Mesodermal cell (in vitro differentiated cells): ENCODE measurements around the gene SAC3D1.

ENCODE experiments used
- H3K27ac ChIP-seq: 2 replicates; pipeline ENCODE4 v1.7.0; 2013; ENCODE audit warnings: mild to moderate bottlenecking, low read depth, low read length, moderate library complexity; ENCODE audit not compliant: severe bottlenecking
- H3K36me3 ChIP-seq: 2 replicates; pipeline ENCODE4 v1.7.1; 2013; ENCODE audit warnings: mild to moderate bottlenecking, low read length, moderate library complexity; ENCODE audit not compliant: control insufficient read depth, insufficient read depth
- H3K4me1 ChIP-seq: one replicate; pipeline ENCODE4 v1.7.1; 2013; ENCODE audit warnings: mild to moderate bottlenecking, low read length; ENCODE audit not compliant: insufficient read depth, control insufficient read depth, poor library complexity, severe bottlenecking
- H3K4me3 ChIP-seq: 2 replicates; pipeline ENCODE4 v1.7.0; 2013; ENCODE audit warnings: low read length, control low read depth, mild to moderate bottlenecking; ENCODE audit not compliant: insufficient read depth, poor library complexity, severe bottlenecking; ENCODE audit errors: extremely low read depth
- H3K9me3 ChIP-seq: 2 replicates; pipeline ENCODE4 v1.7.1; 2013; ENCODE audit warnings: mild to moderate bottlenecking, low read length, moderate library complexity; ENCODE audit not compliant: control insufficient read depth
- WGBS, 2 experiments: methylation state at CpG; one replicate each; pipeline ENCODE4 v1.1.5; 2013; ENCODE audit warnings: missing lambda C conversion rate in 2 of 2; ENCODE audit not compliant: insufficient coverage in 2 of 2; 5-methylcytosine and 5-hydroxymethylcytosine counted together

Gene SAC3D1

DNA sequence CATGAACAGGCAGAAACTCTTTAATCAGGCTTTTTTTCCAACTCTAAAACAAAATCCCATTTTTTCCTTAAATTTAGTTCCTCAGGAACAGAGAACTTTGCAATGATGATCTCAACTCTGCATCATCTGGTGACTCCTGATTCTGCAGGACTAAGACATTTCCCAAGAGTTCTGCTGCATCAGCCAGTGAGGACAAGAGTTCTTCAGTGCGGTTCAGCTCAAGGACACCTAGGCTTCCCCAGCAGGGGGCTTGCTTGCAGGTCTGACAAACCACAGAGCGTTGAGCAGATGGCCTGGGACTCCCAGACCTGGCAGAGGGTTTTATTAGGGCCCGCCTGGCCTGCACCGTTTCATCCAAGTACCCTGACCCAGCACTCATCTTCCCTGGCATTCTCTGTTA is 36.4 kb downstream of the SAC3D1 start:
- H3K9me3 ChIP-seq = no peaks in the 10 kb centered on the region
- H3K4me3 ChIP-seq = no peak overlapping the region
- whole genome bisulfite sequencing, 2 experiments = 89 to 92% methylated on average over 2 to 4 of the region's 4 CpGs
- H3K27ac ChIP-seq = no peak overlapping the region
- H3K4me1 ChIP-seq = no peaks in the 10 kb centered on the region
- peaks cover 62% of the 10 kb centered on the region for H3K36me3 ChIP-seq

DNA sequence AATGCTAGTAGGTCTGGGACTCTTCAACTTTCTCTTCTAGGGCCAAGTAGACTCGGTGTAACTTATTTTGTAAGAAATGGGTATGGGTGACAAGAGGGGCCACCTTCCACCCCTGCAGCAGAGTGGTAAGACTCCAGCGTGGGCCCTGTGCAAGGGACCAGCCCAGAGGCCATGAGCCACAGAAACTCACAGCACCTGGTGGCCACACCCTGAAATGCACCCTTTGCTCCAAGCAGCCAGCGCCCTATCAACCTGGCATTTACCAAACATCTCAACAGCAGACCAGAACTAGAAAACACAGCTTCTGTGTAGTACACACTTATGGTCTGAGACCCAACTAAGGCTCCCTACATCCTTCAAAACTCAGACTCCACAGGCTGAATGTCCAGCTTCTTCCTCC is 37.1 kb downstream of the SAC3D1 start:
- no peak overlapping the region for H3K4me3 ChIP-seq
- H3K27ac ChIP-seq = no peak overlapping the region
- WGBS, 2 experiments = 90 to 100% methylated on average over 2 to 3 of the region's 3 CpGs
- peaks cover 66% of the 10 kb centered on the region for H3K36me3 ChIP-seq
- H3K9me3 ChIP-seq = no peaks in the 10 kb centered on the region
- H3K4me1 ChIP-seq = peaks cover 7% of the 10 kb centered on the region

DNA sequence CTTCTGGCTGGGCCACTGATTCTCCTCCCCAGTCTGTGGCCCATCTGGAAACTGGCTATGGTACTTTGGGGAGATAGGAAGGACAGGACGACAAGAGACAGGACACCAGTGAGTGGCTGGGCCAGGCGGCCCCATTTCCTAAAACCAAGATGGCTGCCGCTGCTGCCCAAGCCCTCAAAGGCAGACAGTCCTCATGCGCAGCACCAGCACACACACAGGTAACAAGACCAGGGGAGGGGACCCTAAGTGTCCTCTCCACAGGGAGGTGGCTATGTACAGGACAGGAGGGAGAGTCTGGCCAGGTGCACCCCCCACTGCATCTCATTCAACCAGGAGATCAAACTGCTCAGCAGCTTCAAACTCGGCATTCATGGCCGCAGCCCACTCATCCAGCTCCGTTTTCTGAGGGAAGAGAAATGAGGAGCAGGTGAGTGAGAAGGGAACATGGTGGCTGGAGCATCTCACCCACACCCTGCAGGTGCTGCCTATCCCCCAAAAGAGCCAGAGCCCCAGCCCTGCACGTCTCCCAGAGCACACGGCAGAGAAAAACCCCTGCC is 37.9 kb downstream of the SAC3D1 start:
- 87 to 96% methylated on average over 5 to 9 of the region's 9 CpGs for WGBS, 2 experiments
- Histone ChIP-seq H3K9me3 (no peaks in the 10 kb centered on the region), H3K36me3 (peaks cover 66% of the 10 kb centered on the region)

DNA sequence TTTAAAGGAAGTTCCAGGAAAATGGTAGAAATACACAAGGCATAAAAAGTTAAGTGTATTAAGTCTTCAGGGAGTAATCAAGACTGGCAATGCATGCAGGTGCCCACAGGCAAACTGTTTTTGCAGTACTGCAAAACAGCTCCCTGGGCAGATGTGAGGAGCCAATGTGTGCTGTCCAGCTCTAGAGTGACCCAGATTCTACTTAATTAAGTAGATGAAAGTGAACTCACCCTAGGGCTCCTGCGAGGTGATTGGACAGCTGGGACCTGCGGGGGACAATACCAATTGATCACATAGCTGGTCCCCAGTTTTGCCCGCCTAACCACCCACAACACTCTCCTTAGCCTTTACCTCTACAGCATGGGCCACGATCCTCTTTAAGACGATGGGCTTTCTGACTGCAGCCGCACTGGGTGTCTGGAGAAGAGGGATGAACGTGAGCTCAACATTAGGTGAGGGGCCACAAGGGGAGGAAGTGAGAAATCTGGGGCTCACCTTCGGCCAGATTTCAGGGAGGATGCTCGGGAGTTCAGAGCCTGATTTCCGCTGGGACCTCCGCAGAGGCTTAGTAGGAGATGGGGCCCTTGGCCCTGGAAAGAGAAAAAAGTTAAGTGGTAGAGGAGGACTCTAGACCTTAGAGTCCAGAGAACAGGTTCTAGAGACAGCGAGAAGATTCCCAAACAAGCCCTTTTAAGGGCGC is 42.3 kb downstream of the SAC3D1 start:
- Histone ChIP-seq H3K4me3 (peak overlapping the region; percentile 85), H3K4me1 (peaks cover 17% of the 10 kb centered on the region), H3K36me3 (peaks cover 74% of the 10 kb centered on the region), H3K27ac (peak overlapping the region; percentile 98), H3K9me3 (no peaks in the 10 kb centered on the region)
- WGBS, 2 experiments = 1 to 4% methylated on average over 6 to 7 of the region's 13 CpGs

More for the DNA sequence above, 37.9 kb downstream of the SAC3D1 start:
- Histone ChIP-seq H3K27ac (no peak overlapping the region), H3K4me3 (no peak overlapping the region), H3K4me1 (peaks cover 9% of the 10 kb centered on the region)

DNA sequence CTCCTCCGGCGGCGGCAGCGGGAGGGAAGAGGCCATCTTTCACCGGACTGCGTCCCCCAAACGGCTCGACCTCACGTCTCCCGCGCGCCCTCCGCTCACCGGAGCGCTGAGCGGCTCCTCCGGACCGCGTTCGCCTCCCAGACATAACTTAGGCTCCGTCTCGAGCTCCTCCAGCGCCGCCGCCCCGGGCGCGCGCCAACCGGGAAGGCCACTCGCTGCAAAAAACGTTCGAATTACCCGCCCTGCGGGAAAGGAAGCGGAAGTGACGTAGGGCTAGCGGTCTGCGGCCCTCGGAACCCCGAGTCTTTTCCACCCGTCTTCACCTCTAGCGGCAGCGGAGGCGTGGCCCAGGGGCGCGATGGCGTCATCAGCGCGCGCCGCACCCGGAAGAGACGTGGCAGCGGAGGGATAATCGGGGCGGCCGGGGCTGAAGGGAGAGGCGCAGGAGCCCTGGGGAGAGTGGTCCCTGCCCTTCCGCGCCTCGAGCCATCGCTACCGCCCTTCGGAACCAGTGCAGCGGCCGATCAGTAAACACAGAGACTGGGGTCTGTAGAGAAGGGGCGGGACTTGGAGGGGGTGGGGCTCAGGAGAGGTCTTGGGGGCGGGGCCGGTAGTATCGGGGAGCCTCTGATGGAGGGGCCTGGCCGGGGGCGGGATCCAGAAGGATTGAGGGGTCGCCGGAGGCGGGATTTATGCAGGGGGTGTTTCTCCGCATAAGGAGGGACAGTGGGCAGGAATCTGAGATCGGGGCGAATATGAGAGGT is 43.0 kb downstream of the SAC3D1 start, which contains the start of the genes CDCA5 and ZFPL1:
TSS of gene CDCA5 (minus strand) at position 207 of the 764 bp plus-strand sequence. CDS start at position 145, 62 bp downstream.
TSS of gene ZFPL1 (plus strand) at position 389 of the 764 bp plus-strand sequence. CDS start 477 bp downstream, outside the sequence.
- peak within 1 kb of the TSS; percentile 85 for H3K4me3 ChIP-seq
- H3K27ac ChIP-seq = peak within 1 kb of the TSS; percentile 98
- peaks cover 17% of the 10 kb centered on the region for H3K4me1 ChIP-seq
- no peaks in the 10 kb centered on the region for H3K9me3 ChIP-seq
- H3K36me3 ChIP-seq = peaks cover 74% of the 10 kb centered on the region
- WGBS, 2 experiments = 1% methylated on average over 50 to 59 of the region's 79 CpGs

DNA sequence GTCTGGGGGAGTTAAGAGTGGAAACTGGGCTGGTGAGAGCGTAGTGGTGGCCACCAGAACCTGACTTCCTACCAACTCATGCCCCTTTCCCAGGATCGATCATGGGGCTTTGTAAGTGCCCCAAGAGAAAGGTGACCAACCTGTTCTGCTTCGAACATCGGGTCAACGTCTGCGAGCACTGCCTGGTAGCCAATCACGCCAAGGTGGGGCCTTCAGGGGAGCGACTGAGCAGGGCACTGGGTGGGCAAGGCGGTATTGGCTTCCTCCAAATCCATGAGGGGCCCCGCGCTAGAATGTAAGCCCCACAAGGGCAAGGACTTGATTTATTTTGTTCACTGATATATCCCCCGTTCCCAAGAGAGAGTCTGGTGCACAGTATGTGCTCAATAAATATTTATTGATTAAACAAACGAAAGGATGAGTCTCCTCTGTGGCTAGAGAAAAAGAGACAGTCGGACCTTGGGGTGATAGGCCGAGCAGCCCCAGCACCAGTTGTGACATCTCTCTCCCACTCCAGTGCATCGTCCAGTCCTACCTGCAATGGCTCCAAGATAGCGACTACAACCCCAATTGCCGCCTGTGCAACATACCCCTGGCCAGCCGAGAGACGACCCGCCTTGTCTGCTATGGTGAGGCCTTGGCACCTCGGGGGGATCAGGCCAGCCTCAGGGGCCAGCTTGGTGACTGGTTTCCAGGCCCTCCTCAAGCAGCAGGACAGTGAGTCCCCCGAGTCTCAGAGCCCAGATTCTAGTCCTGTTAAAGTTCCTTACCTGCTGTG is 43.8 kb downstream of the SAC3D1 start:
- peaks cover 75% of the 10 kb centered on the region for H3K36me3 ChIP-seq
- peak overlapping the region; percentile 98 for H3K27ac ChIP-seq
- H3K4me1 ChIP-seq = peaks cover 17% of the 10 kb centered on the region
- H3K4me3 ChIP-seq = peak overlapping the region; percentile 85
- H3K9me3 ChIP-seq = no peaks in the 10 kb centered on the region
- WGBS, 2 experiments = 55 to 57% methylated on average over 22 of the region's 23 CpGs

DNA sequence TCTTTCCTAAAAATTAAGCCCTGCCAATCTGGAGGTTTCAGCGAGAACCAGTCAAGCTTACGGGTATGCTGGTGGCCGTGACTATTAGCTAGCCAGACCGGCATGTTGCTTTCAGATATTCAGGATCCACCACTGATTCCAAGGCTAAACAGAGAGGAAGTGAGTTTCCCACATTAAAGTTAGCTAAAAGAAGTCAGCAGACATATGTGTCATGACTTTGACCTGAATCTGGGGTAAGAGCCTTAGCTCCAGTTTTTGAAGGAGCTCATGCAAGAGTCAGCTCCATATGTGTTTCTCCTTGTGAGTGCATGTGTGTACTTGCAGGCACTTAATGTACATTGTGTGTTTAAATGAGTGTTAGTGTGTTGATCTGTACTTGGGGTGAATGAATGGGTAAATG is 44.4 kb downstream of the SAC3D1 start:
- H3K9me3 ChIP-seq = no peaks in the 10 kb centered on the region
- peaks cover 17% of the 10 kb centered on the region for H3K4me1 ChIP-seq
- H3K27ac ChIP-seq = no peak overlapping the region
- H3K36me3 ChIP-seq = peaks cover 72% of the 10 kb centered on the region
- WGBS, 2 experiments = 97 to 100% methylated on average over 1 to 4 of the region's 4 CpGs
- peak overlapping the region; percentile 85 for H3K4me3 ChIP-seq

DNA sequence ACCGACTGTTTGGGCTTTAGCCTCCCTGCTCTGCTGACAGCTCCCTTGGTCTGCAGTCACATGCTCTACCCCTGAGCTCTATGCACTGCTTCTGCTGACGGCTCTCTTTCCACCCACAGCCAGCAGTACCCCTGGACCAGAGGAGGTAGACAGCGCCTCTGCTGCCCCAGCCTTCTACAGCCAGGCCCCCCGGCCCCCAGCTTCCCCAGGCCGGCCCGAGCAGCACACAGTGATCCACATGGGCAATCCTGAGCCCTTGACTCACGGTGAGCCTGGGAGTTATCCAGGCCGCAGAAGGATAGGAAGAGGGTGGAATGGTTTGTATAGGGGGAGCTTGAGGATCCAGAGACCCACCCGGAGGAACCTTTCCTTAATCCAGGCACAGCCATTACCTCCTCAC is 45.8 kb downstream of the SAC3D1 start:
- Histone ChIP-seq H3K9me3 (no peaks in the 10 kb centered on the region), H3K36me3 (peaks cover 58% of the 10 kb centered on the region), H3K27ac (no peak overlapping the region), H3K4me1 (peaks cover 17% of the 10 kb centered on the region), H3K4me3 (no peak overlapping the region)
- 89 to 95% methylated on average over 5 to 6 of the region's 9 CpGs for WGBS, 2 experiments

DNA sequence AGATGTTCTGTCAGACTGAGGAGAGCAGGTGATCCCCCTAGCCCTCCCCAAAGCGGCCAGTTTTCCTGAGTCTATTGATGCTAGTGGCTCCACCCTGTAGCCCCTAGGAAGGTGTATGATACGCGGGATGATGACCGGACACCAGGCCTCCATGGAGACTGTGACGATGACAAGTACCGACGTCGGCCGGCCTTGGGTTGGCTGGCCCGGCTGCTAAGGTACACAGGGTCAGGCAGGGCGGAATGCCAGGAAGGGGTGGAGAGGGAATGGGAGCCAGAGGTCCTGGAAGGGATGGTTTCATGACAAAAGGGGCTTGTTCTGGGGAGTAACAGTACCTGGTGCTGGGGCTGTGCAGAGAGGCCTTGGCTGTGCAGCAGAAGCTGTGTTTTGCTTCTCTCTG is 46.2 kb downstream of the SAC3D1 start:
- Histone ChIP-seq H3K27ac (no peak overlapping the region), H3K36me3 (peaks cover 54% of the 10 kb centered on the region), H3K4me1 (peaks cover 17% of the 10 kb centered on the region), H3K9me3 (no peaks in the 10 kb centered on the region), H3K4me3 (no peak overlapping the region)
- 95 to 96% methylated on average over 11 of the region's 11 CpGs for WGBS, 2 experiments

DNA sequence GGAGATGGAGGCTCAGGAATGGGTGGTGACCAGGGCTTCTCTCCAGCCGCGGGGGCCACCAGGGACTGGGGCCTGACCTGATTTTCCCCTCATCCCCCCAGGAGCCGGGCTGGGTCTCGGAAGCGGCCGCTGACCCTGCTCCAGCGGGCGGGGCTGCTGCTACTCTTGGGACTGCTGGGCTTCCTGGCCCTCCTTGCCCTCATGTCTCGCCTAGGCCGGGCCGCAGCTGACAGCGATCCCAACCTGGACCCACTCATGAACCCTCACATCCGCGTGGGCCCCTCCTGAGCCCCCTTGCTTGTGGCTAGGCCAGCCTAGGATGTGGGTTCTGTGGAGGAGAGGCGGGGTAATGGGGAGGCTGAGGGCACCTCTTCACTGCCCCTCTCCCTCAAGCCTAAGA is 46.8 kb downstream of the SAC3D1 start:
- H3K27ac ChIP-seq = no peak overlapping the region
- no peak overlapping the region for H3K4me3 ChIP-seq
- WGBS, 2 experiments = 95 to 99% methylated on average over 8 to 10 of the region's 15 CpGs
- no peaks in the 10 kb centered on the region for H3K9me3 ChIP-seq
- peaks cover 13% of the 10 kb centered on the region for H3K4me1 ChIP-seq
- peaks cover 48% of the 10 kb centered on the region for H3K36me3 ChIP-seq
